SK-N-SH treated with all-trans-retinoic acid at 6 μM for 48 hours (cell line): ENCODE measurements around the gene FSD1L.

ENCODE experiments used
- ATAC-seq: fragments of 200-7000 bp; cut with Tn5 transposase; 3 replicates; pipeline ENCODE4 v1.9.1; 2020; ENCODE audit warnings: mild to moderate bottlenecking, moderate library complexity
- BACH2 ChIP-seq: fragments of 250-450 bp; sonication (Bioruptor Pico); IDR thresholded peaks from 2 replicates; pipeline ENCODE4 v1.9.0; 2021; ENCODE audit warnings: mild to moderate bottlenecking, borderline replicate concordance
- CSDC2 ChIP-seq: fragments of 250-450 bp; sonication (Bioruptor Pico); IDR thresholded peaks from 2 replicates; pipeline ENCODE4 v1.5.0; 2020; ENCODE audit warnings: mild to moderate bottlenecking, moderate library complexity
- GLIS3 ChIP-seq: fragments of 250-450 bp; sonication (Bioruptor Pico); IDR thresholded peaks from 2 replicates; pipeline ENCODE4 v1.5.0; 2020; ENCODE audit warnings: mild to moderate bottlenecking, moderate library complexity
- PPARA ChIP-seq: fragments of 250-450 bp; sonication (Bioruptor Pico); IDR thresholded peaks from 2 replicates; pipeline ENCODE4 v1.5.0; 2020; ENCODE audit warnings: mild to moderate bottlenecking, borderline replicate concordance
- ZC3H10 ChIP-seq: fragments of 250-450 bp; sonication (Bioruptor Pico); IDR thresholded peaks from 2 replicates; pipeline ENCODE4 v1.5.1; 2021; ENCODE audit warnings: mild to moderate bottlenecking, moderate library complexity
- ZFP30 ChIP-seq: fragments of 450-650 bp; formaldehyde crosslinking; IDR thresholded peaks from 2 replicates; pipeline ENCODE4 v1.5.0; 2022; ENCODE audit warnings: mild to moderate bottlenecking, moderate library complexity
- ZNF565 ChIP-seq: fragments of 450-650 bp; formaldehyde crosslinking; conservative IDR thresholded peaks from 2 replicates; pipeline ENCODE4 v1.5.0; 2020; ENCODE audit warnings: low read depth, mild to moderate bottlenecking, moderate library complexity
- TF ChIP-seq, protein P1 (sequence below): fragments of 250-450 bp; sonication (Bioruptor Pico); IDR thresholded peaks from 2 replicates; pipeline ENCODE4 v1.5.1; 2020; ENCODE audit warnings: low read depth, mild to moderate bottlenecking, moderate library complexity

The FSD1L gene

GRCh38 chr9:105593145-105593544 lies 145.3 kb downstream of the FSD1L start:
- TF ChIP-seq PPARA (CRISPR knock-in tag) (no peak), BACH2 (CRISPR knock-in tag) (no peak), ZNF565 (CRISPR knock-in tag) (no peak), ZC3H10 (CRISPR knock-in tag) (no peak), ZFP30 (no peak), GLIS3 (CRISPR knock-in tag) (no peak), CSDC2 (CRISPR knock-in tag) (no peak)
- TF ChIP-seq, protein P1, sequence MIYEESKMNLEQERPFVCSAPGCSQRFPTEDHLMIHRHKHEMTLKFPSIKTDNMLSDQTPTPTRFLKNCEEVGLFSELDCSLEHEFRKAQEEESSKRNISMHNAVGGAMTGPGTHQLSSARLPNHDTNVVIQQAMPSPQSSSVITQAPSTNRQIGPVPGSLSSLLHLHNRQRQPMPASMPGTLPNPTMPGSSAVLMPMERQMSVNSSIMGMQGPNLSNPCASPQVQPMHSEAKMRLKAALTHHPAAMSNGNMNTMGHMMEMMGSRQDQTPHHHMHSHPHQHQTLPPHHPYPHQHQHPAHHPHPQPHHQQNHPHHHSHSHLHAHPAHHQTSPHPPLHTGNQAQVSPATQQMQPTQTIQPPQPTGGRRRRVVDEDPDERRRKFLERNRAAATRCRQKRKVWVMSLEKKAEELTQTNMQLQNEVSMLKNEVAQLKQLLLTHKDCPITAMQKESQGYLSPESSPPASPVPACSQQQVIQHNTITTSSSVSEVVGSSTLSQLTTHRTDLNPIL (CRISPR knock-in tag), result no peak
- ATAC-seq, result no peak
